Measurements from ENCODE around the gene AAGAB.
"Not testable (repeated sequence)": the region's sequence is repeated elsewhere in the genome, so short reads cannot be mapped to it uniquely, and the experiment has no call there.

The AAGAB gene, protein sequence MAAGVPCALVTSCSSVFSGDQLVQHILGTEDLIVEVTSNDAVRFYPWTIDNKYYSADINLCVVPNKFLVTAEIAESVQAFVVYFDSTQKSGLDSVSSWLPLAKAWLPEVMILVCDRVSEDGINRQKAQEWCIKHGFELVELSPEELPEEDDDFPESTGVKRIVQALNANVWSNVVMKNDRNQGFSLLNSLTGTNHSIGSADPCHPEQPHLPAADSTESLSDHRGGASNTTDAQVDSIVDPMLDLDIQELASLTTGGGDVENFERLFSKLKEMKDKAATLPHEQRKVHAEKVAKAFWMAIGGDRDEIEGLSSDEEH

DNA sequence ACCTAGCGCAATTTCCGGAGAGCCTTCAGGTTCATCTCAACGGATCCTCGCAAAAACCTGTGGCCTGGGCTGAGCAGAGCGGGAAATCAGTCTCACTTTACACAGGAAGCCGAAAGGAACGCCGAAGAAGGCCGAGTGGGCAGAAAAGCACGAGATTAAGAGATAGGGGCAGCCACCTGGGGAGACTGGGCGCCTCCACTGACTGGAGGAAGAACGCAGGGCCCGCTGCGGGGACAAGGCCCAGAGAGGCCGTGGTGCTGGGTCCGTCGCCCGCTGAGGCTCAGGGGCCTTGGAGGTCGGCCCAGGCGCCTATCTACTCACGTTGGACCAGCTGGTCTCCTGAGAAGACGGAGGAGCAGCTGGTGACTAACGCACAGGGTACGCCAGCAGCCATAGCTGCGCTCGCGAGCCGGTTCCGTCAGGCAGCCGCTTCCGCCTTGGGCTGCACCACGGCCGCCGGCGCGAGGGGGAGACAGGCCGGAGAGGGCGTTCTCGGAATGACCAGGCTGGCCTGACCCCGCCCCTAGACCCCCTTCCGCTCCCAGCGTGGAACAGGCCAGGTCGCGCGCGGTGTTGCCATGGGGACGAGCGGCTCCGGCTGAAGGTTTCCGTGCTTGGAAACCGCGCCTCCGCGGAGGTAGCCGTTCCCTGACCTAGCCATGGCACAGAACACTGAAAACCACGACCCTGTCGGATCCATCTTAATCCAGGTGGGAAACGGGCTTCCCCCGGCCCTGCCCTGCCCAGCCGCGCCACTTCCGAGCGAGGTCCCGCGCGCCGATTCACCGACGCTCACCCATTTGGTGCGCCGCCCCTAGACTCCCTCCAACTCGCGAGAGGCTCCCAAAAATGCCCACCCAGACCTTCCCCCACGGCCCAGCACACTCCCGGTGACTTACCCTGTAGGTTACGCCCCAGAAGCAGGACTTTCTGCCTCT, at the start of gene AAGAB, which contains the start of gene IQCH:
Gene AAGAB, minus strand, starts transcription at position 424 of the 938 bp plus-strand sequence. Its CDS starts 30 bp downstream, at position 394.
Gene IQCH, plus strand, starts transcription at position 549 of the 938 bp plus-strand sequence. Its CDS starts 111 bp downstream, at position 660.
- FAIRE-seq, result no peak

GRCh38 chr15:67303490-67304363, 49.3 kb upstream of the AAGAB start:
- FAIRE-seq, result peak; percentile 69

DNA sequence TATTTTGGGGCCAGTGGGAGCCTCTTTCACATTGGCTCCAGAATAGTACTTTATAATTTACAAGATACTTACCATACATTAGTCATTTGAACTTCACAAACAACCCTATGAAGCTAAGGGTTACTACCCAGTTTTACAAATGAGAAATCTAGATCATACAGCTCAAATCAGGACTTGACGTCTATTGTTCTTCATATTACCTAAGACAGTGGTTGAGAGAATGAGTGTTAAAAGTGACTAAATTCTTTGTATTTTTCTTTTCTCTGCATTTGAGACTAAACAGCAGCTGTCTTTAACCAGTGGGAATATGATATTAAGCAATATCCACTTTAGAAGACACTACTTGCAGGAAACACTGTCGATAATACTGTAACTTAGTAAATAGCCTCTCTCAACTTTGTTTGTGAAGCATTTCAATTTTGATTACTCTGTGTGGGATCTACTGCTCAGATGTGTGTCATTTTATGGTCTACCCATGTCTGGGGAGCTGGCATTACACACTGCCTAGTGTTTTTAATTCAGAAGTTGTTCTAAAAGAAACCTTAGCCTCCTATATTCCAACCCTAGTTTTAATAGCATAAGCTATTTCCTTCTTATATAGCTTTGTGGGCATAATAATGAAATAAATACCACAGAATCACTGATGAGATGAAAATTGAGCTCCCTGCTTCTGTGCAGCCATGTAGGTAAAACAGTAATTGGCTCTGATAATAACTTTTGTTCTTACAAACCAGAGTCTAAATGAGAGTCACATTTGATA, 46.0 kb upstream of the AAGAB start:
- FAIRE-seq, result no peak

GRCh38 chr15:67296684-67297083, 42.2 kb upstream of the AAGAB start:
- no peak for FAIRE-seq

- no peak for FAIRE-seq
These were observed 41.7 kb upstream of the AAGAB start for GRCh38 chr15:67296188-67296587.

DNA sequence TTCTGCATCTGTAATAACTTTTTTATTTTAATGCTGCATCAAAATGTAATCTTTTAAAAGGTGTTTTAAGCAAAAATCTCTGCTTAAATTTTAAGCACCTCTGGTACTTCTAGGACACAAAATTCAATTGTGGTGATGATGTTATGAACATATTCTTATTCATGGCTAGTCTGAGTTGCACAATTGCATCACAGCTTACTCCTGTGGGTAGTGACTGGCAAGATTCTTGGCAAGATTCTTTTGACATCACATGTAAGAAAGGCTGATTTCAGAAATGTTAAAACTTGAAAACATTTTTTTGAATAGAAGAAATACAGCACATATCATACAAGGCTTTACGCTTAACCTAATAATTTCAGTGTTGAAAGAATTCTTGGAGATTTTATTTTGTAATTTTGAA, 35.9 kb upstream of the AAGAB start:
- FAIRE-seq, result no peak

GRCh38 chr15:67286400-67286799, 31.9 kb upstream of the AAGAB start:
- not testable (repeated sequence) for FAIRE-seq

- not testable (repeated sequence) for FAIRE-seq
These were observed 31.2 kb upstream of the AAGAB start for GRCh38 chr15:67285625-67286024.

GRCh38 chr15:67281714-67282113, 27.3 kb upstream of the AAGAB start:
- no peak for FAIRE-seq

DNA sequence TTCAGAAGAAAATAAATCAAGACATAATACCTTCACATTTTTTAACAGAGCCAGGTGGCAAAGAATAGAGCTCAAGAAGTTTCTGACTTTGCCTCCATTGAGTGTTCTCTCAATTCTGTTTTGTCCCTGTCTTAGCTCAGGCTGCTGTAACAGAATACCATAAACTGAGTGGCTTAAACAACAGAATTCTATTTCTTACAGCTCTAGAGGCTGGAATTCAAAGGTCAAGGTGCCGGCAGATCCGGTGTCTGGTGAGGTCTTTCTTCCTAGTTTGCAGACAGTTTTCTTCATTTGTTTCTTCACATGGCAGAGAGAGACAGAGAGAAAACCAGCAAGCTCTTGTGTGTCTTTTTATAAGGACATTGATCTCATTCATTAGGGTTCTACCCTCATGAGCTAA, 25.8 kb upstream of the AAGAB start:
- FAIRE-seq, result no peak

GRCh38 chr15:67276666-67277065, 22.2 kb upstream of the AAGAB start:
- FAIRE-seq, result peak; percentile 33

- no peak for FAIRE-seq
These were observed 19.8 kb upstream of the AAGAB start for GRCh38 chr15:67274236-67274635.

DNA sequence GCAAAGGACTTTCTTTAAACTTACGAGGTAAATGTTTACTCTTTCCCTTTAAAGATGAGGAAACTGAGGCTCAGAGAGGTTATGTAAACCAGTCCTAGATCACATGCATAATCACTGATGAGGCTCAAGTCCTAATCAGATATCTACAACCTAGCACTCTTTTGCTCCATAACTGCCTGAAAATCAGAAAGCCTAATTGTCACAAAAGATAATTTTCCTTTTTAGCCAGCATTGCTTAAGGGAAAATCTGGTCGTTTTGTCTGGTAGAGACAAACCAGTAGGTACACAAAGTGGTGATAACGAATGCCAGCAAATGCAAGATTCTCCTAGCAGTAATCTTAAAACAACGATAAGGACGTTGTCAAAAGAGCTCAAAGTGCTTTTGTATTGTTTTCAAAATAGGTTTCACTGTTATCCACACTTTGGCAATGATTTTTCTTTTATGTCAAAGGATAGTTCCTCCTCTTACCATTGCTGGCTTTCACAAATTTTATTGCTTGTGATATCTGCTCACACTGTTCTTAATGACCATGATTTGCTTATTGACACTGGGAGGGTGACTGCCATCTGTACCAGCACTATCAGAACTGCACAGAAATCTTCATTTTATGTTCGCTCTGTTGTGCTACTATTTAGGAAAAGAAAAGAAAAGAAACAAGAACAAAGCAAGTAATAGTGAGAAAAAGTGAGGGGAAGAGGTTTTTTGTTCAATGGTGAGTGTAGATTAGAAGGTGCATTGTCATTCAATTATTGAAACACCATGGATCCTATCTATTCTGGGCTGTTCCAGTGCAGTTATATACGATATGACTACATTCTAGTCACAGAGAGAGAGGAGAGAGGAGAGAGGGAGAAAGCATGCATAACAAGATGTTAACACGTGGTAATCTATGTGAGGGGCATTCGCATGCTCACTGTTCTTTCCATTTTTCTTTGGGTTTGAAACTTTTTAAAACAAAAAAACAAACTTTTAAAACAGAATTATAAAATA, 13.8 kb upstream of the AAGAB start:
- FAIRE-seq, result no peak

DNA sequence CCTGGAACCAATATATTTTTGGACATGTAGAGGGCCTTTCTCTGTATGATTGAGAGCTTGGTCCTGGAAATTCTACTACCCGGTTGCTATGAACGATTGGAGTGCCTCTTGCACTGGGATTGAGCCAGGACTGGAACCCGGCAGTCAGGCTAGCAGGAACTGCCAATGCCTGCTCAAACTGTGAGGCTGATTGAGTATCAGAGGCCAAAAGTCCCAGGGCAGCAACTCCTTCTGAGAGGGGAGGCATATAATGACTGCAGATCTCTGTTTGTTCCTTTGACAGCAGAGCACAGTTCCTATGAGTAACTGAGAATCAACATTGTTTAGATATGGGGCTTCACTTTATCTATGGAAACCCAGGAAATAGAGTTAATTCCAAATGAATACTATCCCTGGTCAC, 13.0 kb upstream of the AAGAB start:
- FAIRE-seq, result no peak

DNA sequence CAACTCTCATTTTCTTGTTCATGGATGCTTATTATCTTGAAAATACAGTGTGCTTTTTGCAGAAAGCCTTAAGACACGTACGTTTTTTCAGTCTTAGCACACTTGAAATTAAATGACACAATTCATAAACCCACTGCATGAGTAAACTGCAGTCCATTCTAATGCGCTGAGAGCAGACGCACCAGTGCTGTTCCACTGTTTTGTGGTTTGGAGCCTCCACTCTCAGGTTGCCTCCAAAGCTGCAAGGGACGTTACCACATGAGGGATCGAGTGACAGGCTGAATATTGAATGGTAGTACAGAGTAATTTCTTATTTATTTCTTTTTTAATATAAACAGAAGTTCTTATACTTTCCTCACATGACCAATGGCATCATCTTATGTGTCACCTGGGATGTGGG, 12.4 kb upstream of the AAGAB start:
- FAIRE-seq, result no peak

GRCh38 chr15:67259806-67260205, 5.3 kb upstream of the AAGAB start:
- FAIRE-seq, result no peak

DNA sequence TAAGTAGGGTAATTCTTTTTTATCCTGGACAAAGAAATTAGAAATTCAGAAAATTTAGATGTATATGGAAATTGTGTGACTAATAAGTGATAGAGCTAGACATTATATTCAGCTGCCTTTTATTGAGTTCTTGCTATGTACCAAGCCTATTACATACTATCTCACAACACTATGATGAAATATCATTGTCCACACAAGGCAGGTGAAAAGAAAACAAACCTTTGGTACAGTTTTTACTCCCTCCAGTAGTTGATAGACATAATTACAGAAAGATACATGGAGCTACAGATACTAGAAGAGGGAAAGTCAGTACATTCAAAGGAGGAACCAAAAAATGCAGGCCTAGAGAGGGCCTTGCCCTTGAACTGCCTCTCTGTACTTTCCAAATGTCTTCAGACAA, 4.9 kb upstream of the AAGAB start:
- FAIRE-seq, result no peak

GRCh38 chr15:67258412-67258811, 4.0 kb upstream of the AAGAB start:
- not testable (repeated sequence) for FAIRE-seq

DNA sequence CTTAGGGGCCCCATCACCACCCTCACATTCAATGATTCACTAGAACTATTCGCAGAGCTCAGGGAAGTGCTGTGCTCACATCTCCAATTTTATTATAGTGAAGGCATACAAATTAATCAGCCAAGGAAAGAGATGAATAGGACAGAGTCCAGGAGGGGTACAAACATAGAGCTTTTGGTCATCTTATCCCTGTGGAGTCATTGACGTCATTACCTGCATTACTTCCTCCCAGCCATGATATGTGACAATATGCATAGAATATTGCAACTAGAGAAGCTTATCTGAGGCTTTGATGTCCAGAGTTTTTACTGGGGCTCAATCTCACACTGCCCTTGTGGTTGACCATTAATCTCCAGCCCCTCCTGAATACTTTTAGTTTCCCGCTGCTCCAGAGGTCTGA, 1.6 kb upstream of the AAGAB start:
- FAIRE-seq, result no peak

- no peak for FAIRE-seq
These were observed 768 bp downstream of the AAGAB start for GRCh38 chr15:67253549-67254237.

Data from colon (tissue), 2 donors.